22Rv1 (cell line): ENCODE results near the gene HSD3B2.

Source experiments
- ZFX ChIP-seq: fragments of 450-650 bp; IDR thresholded peaks from 2 replicates; pipeline ENCODE4 v1.6.1; 2017; ENCODE audit warnings: antibody characterized with exemption, borderline replicate concordance
- TF ChIP-seq, protein P1 (sequence below): fragments of 450-650 bp; IDR thresholded peaks from 2 replicates; pipeline ENCODE4 v1.5.1; 2017; ENCODE audit warnings: mild to moderate bottlenecking

DNA sequence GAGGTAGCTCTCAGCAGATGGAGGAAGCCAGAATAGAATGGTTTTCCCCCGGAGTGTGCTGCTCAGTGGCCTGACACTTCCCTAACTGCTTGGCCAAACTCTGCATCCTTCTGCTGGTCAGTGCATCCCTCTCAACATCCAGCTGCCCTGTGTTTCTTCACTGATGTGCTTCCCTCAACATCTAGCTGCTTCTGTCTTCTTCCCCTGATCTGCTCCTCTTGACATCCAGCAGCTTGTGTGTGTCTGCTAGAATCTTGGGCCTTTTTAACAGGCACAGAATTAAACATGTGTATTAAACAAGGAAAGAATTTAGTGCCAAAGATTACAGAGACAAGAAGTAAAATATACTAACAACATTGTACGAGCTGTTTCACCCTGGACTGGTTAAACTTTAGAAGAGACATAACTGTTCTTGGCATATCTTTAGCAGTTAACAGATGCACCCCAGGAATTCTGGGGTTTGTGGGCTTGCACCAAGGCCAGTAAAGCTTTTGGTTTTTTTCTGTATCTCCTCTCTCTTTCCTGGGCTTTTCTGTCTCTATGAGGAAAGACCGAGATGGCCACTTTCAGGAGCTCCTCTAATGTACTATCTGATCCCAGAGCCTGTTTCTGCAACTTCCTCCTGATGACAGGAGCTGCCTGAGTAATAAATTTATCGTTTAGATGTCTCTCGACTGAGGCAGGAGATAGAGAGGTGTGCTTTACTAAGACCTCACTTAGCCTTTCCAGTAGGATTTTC is 57.3 kb downstream of the HSD3B2 start:
- TF ChIP-seq, protein P1, sequence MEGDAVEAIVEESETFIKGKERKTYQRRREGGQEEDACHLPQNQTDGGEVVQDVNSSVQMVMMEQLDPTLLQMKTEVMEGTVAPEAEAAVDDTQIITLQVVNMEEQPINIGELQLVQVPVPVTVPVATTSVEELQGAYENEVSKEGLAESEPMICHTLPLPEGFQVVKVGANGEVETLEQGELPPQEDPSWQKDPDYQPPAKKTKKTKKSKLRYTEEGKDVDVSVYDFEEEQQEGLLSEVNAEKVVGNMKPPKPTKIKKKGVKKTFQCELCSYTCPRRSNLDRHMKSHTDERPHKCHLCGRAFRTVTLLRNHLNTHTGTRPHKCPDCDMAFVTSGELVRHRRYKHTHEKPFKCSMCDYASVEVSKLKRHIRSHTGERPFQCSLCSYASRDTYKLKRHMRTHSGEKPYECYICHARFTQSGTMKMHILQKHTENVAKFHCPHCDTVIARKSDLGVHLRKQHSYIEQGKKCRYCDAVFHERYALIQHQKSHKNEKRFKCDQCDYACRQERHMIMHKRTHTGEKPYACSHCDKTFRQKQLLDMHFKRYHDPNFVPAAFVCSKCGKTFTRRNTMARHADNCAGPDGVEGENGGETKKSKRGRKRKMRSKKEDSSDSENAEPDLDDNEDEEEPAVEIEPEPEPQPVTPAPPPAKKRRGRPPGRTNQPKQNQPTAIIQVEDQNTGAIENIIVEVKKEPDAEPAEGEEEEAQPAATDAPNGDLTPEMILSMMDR = no peak
- no peak for TF ChIP-seq ZFX
